PC-3 (cell line): ENCODE measurements around the gene KIAA1549. TPM values are rescaled to one million over a fixed set of nuclear protein-coding genes. Genes with fewer than 3 reads are reported as not detected.

Experiments
- ATAC-seq: fragments of 200-7000 bp; cut with Tn5 transposase; 2 replicates; pipeline ENCODE4 v1.9.1; 2020; ENCODE audit warnings: mild to moderate bottlenecking, moderate library complexity
- BruUV-seq: library from RNA; stranded (reverse); fragments of 400-500 nt; replicated peaks from 2 replicates; lab custom pipeline; 2021; lab: Mats Ljungman, UMichigan
- CTCF ChIA-PET: fragments of 300-600 bp; sonication (Branson Sonifier 250); formaldehyde crosslinking; loops from one replicate; lab custom pipeline; 2022; ENCODE audit warnings: antibody characterized with exemption; lab: Charles Lee
- POLR2A ChIA-PET: fragments of 300-600 bp; sonication (Branson Sonifier 250); formaldehyde crosslinking; loops from one replicate; lab custom pipeline; 2022; ENCODE audit warnings: antibody characterized with exemption; ENCODE audit not compliant: unreplicated experiment; lab: Charles Lee
- DNase-seq: peaks from one replicate; pipeline ENCODE4 v3.0.0-alpha.2; 2015
- H2AFZ ChIP-seq: fragments of 300-600 bp; sonication (generic); 2 replicates; pipeline ENCODE4 v1.6.0; 2016; ENCODE audit warnings: antibody characterized with exemption, low read length
- H3F3A ChIP-seq: fragments of 300-600 bp; sonication (generic); one replicate; pipeline ENCODE4 v1.6.0; 2017; ENCODE audit warnings: antibody characterized with exemption, low read length, control low read depth, mild to moderate bottlenecking; ENCODE audit not compliant: unreplicated experiment
- H3K27ac ChIP-seq: fragments of 300-600 bp; sonication (generic); 2 replicates; pipeline ENCODE4 v1.5.1; 2016; ENCODE audit warnings: mild to moderate bottlenecking, low read length
- H3K27me3 ChIP-seq: fragments of 300-600 bp; sonication (generic); 2 replicates; pipeline ENCODE4 v1.6.1; 2016; ENCODE audit warnings: low read length, mixed read lengths
- H3K36me3 ChIP-seq: fragments of 300-600 bp; sonication (generic); 2 replicates; pipeline ENCODE4 v1.6.1; 2016; ENCODE audit warnings: low read depth, mixed run types, low read length, mixed read lengths
- H3K4me1 ChIP-seq: fragments of 300-600 bp; sonication (generic); 2 replicates; pipeline ENCODE4 v1.5.1; 2016; ENCODE audit warnings: low read length; ENCODE audit not compliant: insufficient read depth
- H3K4me2 ChIP-seq: fragments of 300-600 bp; sonication (generic); 2 replicates; pipeline ENCODE4 v1.6.0; 2016; ENCODE audit warnings: low read length
- H3K4me3 ChIP-seq: fragments of 300-600 bp; sonication (generic); 2 replicates; pipeline ENCODE4 v1.5.1; 2016; ENCODE audit warnings: mild to moderate bottlenecking, low read length, mixed read lengths
- H3K79me2 ChIP-seq: fragments of 300-600 bp; sonication (generic); 2 replicates; pipeline ENCODE4 v1.6.1; 2017; ENCODE audit warnings: low read length, mixed read lengths
- H3K9ac ChIP-seq: fragments of 300-600 bp; sonication (generic); 2 replicates; pipeline ENCODE4 v1.6.0; 2016; ENCODE audit warnings: mild to moderate bottlenecking, low read length
- H3K9me2 ChIP-seq: fragments of 300-600 bp; sonication (generic); replicated peaks from 2 replicates; pipeline ENCODE4 v1.6.1; 2016; ENCODE audit warnings: mixed run types, low read length, mixed read lengths
- H3K9me3 ChIP-seq: fragments of 300-600 bp; sonication (generic); 2 replicates; pipeline ENCODE4 v1.6.1; 2016; ENCODE audit warnings: low read length, mixed read lengths
- H4K20me1 ChIP-seq: fragments of 300-600 bp; sonication (generic); 2 replicates; pipeline ENCODE4 v1.6.1; 2016; ENCODE audit warnings: low read length, mixed read lengths
- EZH2 ChIP-seq: fragments of 300-600 bp; sonication (generic); IDR thresholded peaks from one replicate; pipeline ENCODE4 v1.6.1; 2017; ENCODE audit warnings: antibody characterized with exemption, mild to moderate bottlenecking, low read length; ENCODE audit not compliant: unreplicated experiment
- EZH2phosphoT487 ChIP-seq: fragments of 300-600 bp; sonication (generic); IDR thresholded peaks from 2 replicates; pipeline ENCODE4 v1.6.1; 2018; ENCODE audit warnings: mild to moderate bottlenecking, antibody characterized with exemption, low read length, borderline replicate concordance
- intact Hi-C: fragments of 100-400 bp; cut with micrococcal nuclease; formaldehyde crosslinking; loops from 2 replicates; pipeline ENCODE4 v1.9.0; 2023
- total RNA-seq: library from RNA; depleted of rRNA; stranded (reverse); fragments of >200 nt; gene quantifications from 2 replicates; pipeline ENCODE4 v1.2.3, GENCODE V29; 2014; rRNA removed
- TF ChIP-seq, protein P1 (sequence below): fragments of 300-600 bp; sonication (generic); conservative IDR thresholded peaks from 2 replicates; pipeline ENCODE4 v1.5.1; 2017; ENCODE audit warnings: antibody characterized with exemption, low read depth, mild to moderate bottlenecking, low read length

Gene KIAA1549
- total RNA-seq, 1 experiment from 2014 or later, result 8.2 TPM

DNA sequence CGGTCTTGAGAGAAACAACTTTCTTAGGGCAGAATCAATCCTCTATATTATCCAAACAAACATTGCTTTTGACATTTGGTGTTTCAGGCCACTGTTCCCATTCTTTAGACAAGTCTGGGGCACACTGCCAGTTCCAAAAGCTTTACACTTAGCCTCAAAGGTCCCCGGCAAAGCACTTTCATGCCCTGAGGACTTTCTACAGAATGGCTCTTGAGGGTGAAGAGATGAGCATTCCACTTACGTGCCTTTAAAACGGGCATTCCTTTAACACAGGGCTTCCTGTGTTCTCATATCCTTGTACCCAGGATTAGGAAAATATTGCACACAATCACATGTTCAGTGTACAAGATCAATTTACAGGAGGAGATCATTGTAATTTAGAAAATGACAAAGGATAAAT, 196.5 kb downstream of the KIAA1549 start:
- Histone ChIP-seq H3K9ac (no peak overlapping the region), H3K4me2 (no peak overlapping the region), H4K20me1 (no peaks in the 10 kb centered on the region), H3K9me2 (no peaks in the 10 kb centered on the region), H3K4me3 (no peak overlapping the region), H3K36me3 (no peaks in the 10 kb centered on the region), H3F3A (no peaks in the 10 kb centered on the region), H3K4me1 (no peaks in the 10 kb centered on the region), H3K9me3 (no peaks in the 10 kb centered on the region), H3K27me3 (no peaks in the 10 kb centered on the region), H2AFZ (no peak overlapping the region), H3K27ac (no peak overlapping the region), H3K79me2 (no peaks in the 10 kb centered on the region)
- TF ChIP-seq, protein P1, sequence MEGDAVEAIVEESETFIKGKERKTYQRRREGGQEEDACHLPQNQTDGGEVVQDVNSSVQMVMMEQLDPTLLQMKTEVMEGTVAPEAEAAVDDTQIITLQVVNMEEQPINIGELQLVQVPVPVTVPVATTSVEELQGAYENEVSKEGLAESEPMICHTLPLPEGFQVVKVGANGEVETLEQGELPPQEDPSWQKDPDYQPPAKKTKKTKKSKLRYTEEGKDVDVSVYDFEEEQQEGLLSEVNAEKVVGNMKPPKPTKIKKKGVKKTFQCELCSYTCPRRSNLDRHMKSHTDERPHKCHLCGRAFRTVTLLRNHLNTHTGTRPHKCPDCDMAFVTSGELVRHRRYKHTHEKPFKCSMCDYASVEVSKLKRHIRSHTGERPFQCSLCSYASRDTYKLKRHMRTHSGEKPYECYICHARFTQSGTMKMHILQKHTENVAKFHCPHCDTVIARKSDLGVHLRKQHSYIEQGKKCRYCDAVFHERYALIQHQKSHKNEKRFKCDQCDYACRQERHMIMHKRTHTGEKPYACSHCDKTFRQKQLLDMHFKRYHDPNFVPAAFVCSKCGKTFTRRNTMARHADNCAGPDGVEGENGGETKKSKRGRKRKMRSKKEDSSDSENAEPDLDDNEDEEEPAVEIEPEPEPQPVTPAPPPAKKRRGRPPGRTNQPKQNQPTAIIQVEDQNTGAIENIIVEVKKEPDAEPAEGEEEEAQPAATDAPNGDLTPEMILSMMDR, result no peak
- TF ChIP-seq EZH2phosphoT487, result no peak
- TF ChIP-seq EZH2, result no peak
- ChIA-PET CTCF (no interaction called here), POLR2A (no interaction called here)
- DNase-seq (peak; percentile 3), ATAC-seq (no peak)
- BruUV-seq, result no TSS peak
- intact Hi-C loops, result no loop called here

Other genes with a start within 250 kb of the KIAA1549 start
- gene TMEM213, start 183.4 kb downstream of the KIAA1549 start, total RNA-seq, result not detected in 2 replicates
- 0.86 and 1.0 TPM in 2 replicates for gene ATP6V0A4, start 183.2 kb downstream of the KIAA1549 start, total RNA-seq
- gene ZC3HAV1L, start 54.7 kb upstream of the KIAA1549 start, total RNA-seq, result 8.2 and 8.7 TPM in 2 replicates
- 19.6 and 25.0 TPM in 2 replicates for gene ZC3HAV1, start 128.3 kb upstream of the KIAA1549 start, total RNA-seq
- 2.2 and 3.7 TPM in 2 replicates for gene UBN2, start 249.8 kb upstream of the KIAA1549 start, total RNA-seq